Measurements from ENCODE around the gene GOSR2. TPM values are rescaled to one million over a fixed set of nuclear protein-coding genes. Genes with fewer than 3 reads are reported as not detected.

Gene GOSR2
- total RNA-seq, 1 experiment from 2014 or later, result 71.9 TPM

- H3K36me3 ChIP-seq, result no peaks in the 10 kb centered on the region
- H3K27me3 ChIP-seq (replicated peaks), result peaks cover 40% of the 10 kb centered on the region
- H3K27ac ChIP-seq, result no peak overlapping the region
- H3K4me1 ChIP-seq (replicated peaks), result no peaks in the 10 kb centered on the region
- no peak for DNase-seq (ENCODE audit: low read depth in 1 of 2, low spot score in 2 of 2)
- H3K4me3 ChIP-seq, result no peak overlapping the region
- no peaks in the 10 kb centered on the region for H3K9me3 ChIP-seq (replicated peaks)
These were observed 45.9 kb downstream of the GOSR2 start for GRCh38 chr17:46968896-46969295.

- Histone ChIP-seq H3K36me3 (no peaks in the 10 kb centered on the region), H3K4me1 (replicated peaks) (no peaks in the 10 kb centered on the region), H3K9me3 (replicated peaks) (no peaks in the 10 kb centered on the region), H3K27me3 (replicated peaks) (peaks cover 48% of the 10 kb centered on the region), H3K4me3 (no peak overlapping the region), H3K27ac (no peak overlapping the region)
- DNase-seq (ENCODE audit: low read depth in 1 of 2, low spot score in 2 of 2), result no peak
These were observed 48.8 kb downstream of the GOSR2 start for GRCh38 chr17:46971647-46972300.

- H3K27ac ChIP-seq, result no peak overlapping the region
- H3K27me3 ChIP-seq (replicated peaks), result peaks cover 52% of the 10 kb centered on the region
- no peak overlapping the region for H3K4me3 ChIP-seq
- H3K4me1 ChIP-seq (replicated peaks), result no peaks in the 10 kb centered on the region
- DNase-seq (ENCODE audit: low read depth in 1 of 2, low spot score in 2 of 2), result no peak
- H3K9me3 ChIP-seq (replicated peaks), result no peaks in the 10 kb centered on the region
- no peaks in the 10 kb centered on the region for H3K36me3 ChIP-seq
These were observed 49.4 kb downstream of the GOSR2 start for GRCh38 chr17:46972346-46972745.

- Histone ChIP-seq H3K27ac (no peak overlapping the region), H3K27me3 (replicated peaks) (peaks cover 64% of the 10 kb centered on the region), H3K4me3 (no peak overlapping the region), H3K4me1 (replicated peaks) (peaks cover 14% of the 10 kb centered on the region), H3K36me3 (no peaks in the 10 kb centered on the region), H3K9me3 (replicated peaks) (peaks cover 10% of the 10 kb centered on the region)
- DNase-seq (ENCODE audit: low read depth in 1 of 2, low spot score in 2 of 2), result no peak
These were observed 51.1 kb downstream of the GOSR2 start for GRCh38 chr17:46974086-46974485.

- no peak overlapping the region for H3K4me3 ChIP-seq
- no peak for DNase-seq (ENCODE audit: low read depth in 1 of 2, low spot score in 2 of 2)
- peaks cover 65% of the 10 kb centered on the region for H3K27me3 ChIP-seq (replicated peaks)
- no peaks in the 10 kb centered on the region for H3K36me3 ChIP-seq
- no peak overlapping the region for H3K27ac ChIP-seq
- peaks cover 18% of the 10 kb centered on the region for H3K4me1 ChIP-seq (replicated peaks)
- H3K9me3 ChIP-seq (replicated peaks), result peaks cover 10% of the 10 kb centered on the region
These were observed 52.3 kb downstream of the GOSR2 start for GRCh38 chr17:46975287-46975686.

- Histone ChIP-seq H3K4me1 (replicated peaks) (peaks cover 18% of the 10 kb centered on the region), H3K9me3 (replicated peaks) (peaks cover 10% of the 10 kb centered on the region), H3K36me3 (no peaks in the 10 kb centered on the region), H3K4me3 (no peak overlapping the region), H3K27ac (no peak overlapping the region), H3K27me3 (replicated peaks) (peaks cover 73% of the 10 kb centered on the region)
- no peak for DNase-seq (ENCODE audit: low read depth in 1 of 2, low spot score in 2 of 2)
These were observed 53.8 kb downstream of the GOSR2 start for GRCh38 chr17:46976626-46977270.

GRCh38 chr17:46977348-46977747 lies 54.4 kb downstream of the GOSR2 start:
- DNase-seq (ENCODE audit: low read depth in 1 of 2, low spot score in 2 of 2), result no peak
- no peaks in the 10 kb centered on the region for H3K36me3 ChIP-seq
- H3K9me3 ChIP-seq (replicated peaks), result peaks cover 10% of the 10 kb centered on the region
- no peak overlapping the region for H3K27ac ChIP-seq
- peaks cover 76% of the 10 kb centered on the region for H3K27me3 ChIP-seq (replicated peaks)
- peaks cover 18% of the 10 kb centered on the region for H3K4me1 ChIP-seq (replicated peaks)
- H3K4me3 ChIP-seq, result no peak overlapping the region

GRCh38 chr17:46977750-46978488 lies 55.0 kb downstream of the GOSR2 start:
- no peaks in the 10 kb centered on the region for H3K36me3 ChIP-seq
- no peak overlapping the region for H3K27ac ChIP-seq
- H3K27me3 ChIP-seq (replicated peaks), result peaks cover 72% of the 10 kb centered on the region
- DNase-seq (ENCODE audit: low read depth in 1 of 2, low spot score in 2 of 2), result no peak
- H3K9me3 ChIP-seq (replicated peaks), result peaks cover 10% of the 10 kb centered on the region
- H3K4me1 ChIP-seq (replicated peaks), result peaks cover 18% of the 10 kb centered on the region
- no peak overlapping the region for H3K4me3 ChIP-seq

GRCh38 chr17:46978489-46979146 lies 55.7 kb downstream of the GOSR2 start:
- no peak for DNase-seq (ENCODE audit: low read depth in 1 of 2, low spot score in 2 of 2)
- peaks cover 69% of the 10 kb centered on the region for H3K27me3 ChIP-seq (replicated peaks)
- H3K9me3 ChIP-seq (replicated peaks), result peaks cover 10% of the 10 kb centered on the region
- H3K4me1 ChIP-seq (replicated peaks), result peaks cover 18% of the 10 kb centered on the region
- peak overlapping the region; percentile 34 for H3K4me3 ChIP-seq
- no peak overlapping the region for H3K27ac ChIP-seq
- H3K36me3 ChIP-seq, result no peaks in the 10 kb centered on the region

GRCh38 chr17:46979147-46979863 lies 56.3 kb downstream of the GOSR2 start, which contains the start of gene RPRML:
RPRML (minus strand) TSS chr17:46979253; CDS start chr17:46979007, 246 bp downstream.
- Histone ChIP-seq H3K27me3 (replicated peaks) (peaks cover 65% of the 10 kb centered on the region), H3K27ac (no peak within 1 kb of the TSS)
- peak; percentile 36 to 67 for DNase-seq (ENCODE audit: low read depth in 1 of 2, low spot score in 2 of 2)

GRCh38 chr17:46982577-46982976 lies 59.6 kb downstream of the GOSR2 start:
- H3K4me1 ChIP-seq (replicated peaks), result peaks cover 18% of the 10 kb centered on the region
- H3K9me3 ChIP-seq (replicated peaks), result peaks cover 10% of the 10 kb centered on the region
- H3K27me3 ChIP-seq (replicated peaks), result peaks cover 50% of the 10 kb centered on the region
- no peaks in the 10 kb centered on the region for H3K36me3 ChIP-seq
- no peak for DNase-seq (ENCODE audit: low read depth in 1 of 2, low spot score in 2 of 2)
- no peak overlapping the region for H3K27ac ChIP-seq
- H3K4me3 ChIP-seq, result no peak overlapping the region

More at GRCh38 chr17:46979147-46979863, 56.3 kb downstream of the GOSR2 start, which contains the start of gene RPRML:
- H3K4me1 ChIP-seq (replicated peaks), result peaks cover 18% of the 10 kb centered on the region
- peak within 1 kb of the TSS; percentile 34 for H3K4me3 ChIP-seq
- peaks cover 10% of the 10 kb centered on the region for H3K9me3 ChIP-seq (replicated peaks)
- no peaks in the 10 kb centered on the region for H3K36me3 ChIP-seq

- Histone ChIP-seq H3K4me1 (replicated peaks) (peaks cover 7% of the 10 kb centered on the region), H3K27ac (no peak overlapping the region), H3K4me3 (no peak overlapping the region), H3K36me3 (no peaks in the 10 kb centered on the region), H3K9me3 (replicated peaks) (peaks cover 2% of the 10 kb centered on the region), H3K27me3 (replicated peaks) (peaks cover 38% of the 10 kb centered on the region)
- DNase-seq (ENCODE audit: low read depth in 1 of 2, low spot score in 2 of 2), result no peak
These were observed 60.8 kb downstream of the GOSR2 start for GRCh38 chr17:46983782-46984181.

GRCh38 chr17:46984341-46984740 lies 61.4 kb downstream of the GOSR2 start:
- no peak overlapping the region for H3K27ac ChIP-seq
- DNase-seq (ENCODE audit: low read depth in 1 of 2, low spot score in 2 of 2), result no peak
- H3K36me3 ChIP-seq, result no peaks in the 10 kb centered on the region
- H3K4me3 ChIP-seq, result no peak overlapping the region
- no peaks in the 10 kb centered on the region for H3K9me3 ChIP-seq (replicated peaks)
- peaks cover 33% of the 10 kb centered on the region for H3K27me3 ChIP-seq (replicated peaks)
- H3K4me1 ChIP-seq (replicated peaks), result peaks cover 2% of the 10 kb centered on the region
